HG02885 (cell line): ENCODE data around the gene ZNRF1.
"Not testable (repeated sequence)": the region's sequence is repeated elsewhere in the genome, so short reads cannot be mapped to it uniquely, and the experiment has no call there.

Experiments
- ATAC-seq: cut with Tn5 transposase; IDR thresholded peaks from one replicate; pipeline ENCODE4 v1.9.1; 2021; ENCODE audit warnings: mild to moderate bottlenecking; ENCODE audit not compliant: unreplicated experiment, poor library complexity

ZNRF1 gene

GRCh38 chr16:75129421-75130149 lies 130.8 kb downstream of the ZNRF1 start:
- ATAC-seq = not testable (repeated sequence)

- ATAC-seq = no peak
These were observed 131.4 kb downstream of the ZNRF1 start for GRCh38 chr16:75130150-75130771.

GRCh38 chr16:75131081-75131480 lies 132.3 kb downstream of the ZNRF1 start:
- ATAC-seq = no peak

GRCh38 chr16:75138233-75138632 lies 139.4 kb downstream of the ZNRF1 start:
- ATAC-seq = no peak

GRCh38 chr16:75138636-75139035 lies 139.8 kb downstream of the ZNRF1 start:
- ATAC-seq = no peak

GRCh38 chr16:75139498-75139897 lies 140.7 kb downstream of the ZNRF1 start:
- ATAC-seq = no peak

- ATAC-seq = no peak
These were observed 145.1 kb downstream of the ZNRF1 start for GRCh38 chr16:75143941-75144340.

- ATAC-seq = no peak
These were observed 149.1 kb downstream of the ZNRF1 start for GRCh38 chr16:75147968-75148310.

- ATAC-seq = peak; percentile 87
These were observed 149.7 kb downstream of the ZNRF1 start, which contains the start of gene ZFP1 for GRCh38 chr16:75148311-75149195. Gene ZFP1 (plus strand): TSS chr16:75148524. CDS start chr16:75152952, 4,428 bp downstream.

- no peak for ATAC-seq
These were observed 153.0 kb downstream of the ZNRF1 start for GRCh38 chr16:75151798-75152197.

- no peak for ATAC-seq
These were observed 153.8 kb downstream of the ZNRF1 start for GRCh38 chr16:75152635-75153034.

GRCh38 chr16:75160386-75160785 lies 161.6 kb downstream of the ZNRF1 start:
- ATAC-seq = no peak
